ENCODE results near the gene PANK4.

Gene PANK4

DNA sequence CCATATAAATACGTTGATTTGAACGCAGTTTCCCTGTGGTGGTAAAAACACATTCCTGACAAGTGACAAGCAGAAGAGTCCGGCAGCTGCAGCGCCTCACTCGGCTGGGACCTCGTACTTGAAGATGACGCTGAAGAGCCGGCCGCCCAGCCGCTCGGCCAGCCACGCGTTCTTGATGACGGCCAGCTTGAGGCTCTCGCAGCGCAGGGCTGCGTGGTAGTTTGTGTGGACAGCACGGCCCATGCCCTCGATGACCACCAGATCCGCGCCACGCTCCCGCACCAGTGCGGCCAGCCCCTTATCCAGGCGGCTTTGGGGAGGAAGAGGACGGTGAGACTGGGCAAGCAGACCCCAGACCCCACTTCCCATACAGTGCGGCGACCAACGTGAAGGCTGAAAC is 17.6 kb downstream of the PANK4 start:
- H3K36me3 ChIP-seq (replicated peaks) = peaks cover 63% of the 10 kb centered on the region
- H3K27me3 ChIP-seq (replicated peaks) = no peaks in the 10 kb centered on the region
- DNase-seq = no peak
- in situ Hi-C loops (cut with HindIII; ENCODE audit: low pct_ligation_motif_present, low sequenced_read_pairs) = loop anchor here (25.0 kb wide), 1 partner anchor 96 kb away; the partner anchor contains the start of gene PEX10
- TF ChIP-seq, protein P1, sequence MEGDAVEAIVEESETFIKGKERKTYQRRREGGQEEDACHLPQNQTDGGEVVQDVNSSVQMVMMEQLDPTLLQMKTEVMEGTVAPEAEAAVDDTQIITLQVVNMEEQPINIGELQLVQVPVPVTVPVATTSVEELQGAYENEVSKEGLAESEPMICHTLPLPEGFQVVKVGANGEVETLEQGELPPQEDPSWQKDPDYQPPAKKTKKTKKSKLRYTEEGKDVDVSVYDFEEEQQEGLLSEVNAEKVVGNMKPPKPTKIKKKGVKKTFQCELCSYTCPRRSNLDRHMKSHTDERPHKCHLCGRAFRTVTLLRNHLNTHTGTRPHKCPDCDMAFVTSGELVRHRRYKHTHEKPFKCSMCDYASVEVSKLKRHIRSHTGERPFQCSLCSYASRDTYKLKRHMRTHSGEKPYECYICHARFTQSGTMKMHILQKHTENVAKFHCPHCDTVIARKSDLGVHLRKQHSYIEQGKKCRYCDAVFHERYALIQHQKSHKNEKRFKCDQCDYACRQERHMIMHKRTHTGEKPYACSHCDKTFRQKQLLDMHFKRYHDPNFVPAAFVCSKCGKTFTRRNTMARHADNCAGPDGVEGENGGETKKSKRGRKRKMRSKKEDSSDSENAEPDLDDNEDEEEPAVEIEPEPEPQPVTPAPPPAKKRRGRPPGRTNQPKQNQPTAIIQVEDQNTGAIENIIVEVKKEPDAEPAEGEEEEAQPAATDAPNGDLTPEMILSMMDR (IDR thresholded peaks at IDR 0.05; ENCODE audit: low read depth, low read length, missing control alignments) = no peak
- no peak overlapping the region for H3K4me3 ChIP-seq (ENCODE audit: low read depth, low read length)
- no peak overlapping the region for H3K27ac ChIP-seq

DNA sequence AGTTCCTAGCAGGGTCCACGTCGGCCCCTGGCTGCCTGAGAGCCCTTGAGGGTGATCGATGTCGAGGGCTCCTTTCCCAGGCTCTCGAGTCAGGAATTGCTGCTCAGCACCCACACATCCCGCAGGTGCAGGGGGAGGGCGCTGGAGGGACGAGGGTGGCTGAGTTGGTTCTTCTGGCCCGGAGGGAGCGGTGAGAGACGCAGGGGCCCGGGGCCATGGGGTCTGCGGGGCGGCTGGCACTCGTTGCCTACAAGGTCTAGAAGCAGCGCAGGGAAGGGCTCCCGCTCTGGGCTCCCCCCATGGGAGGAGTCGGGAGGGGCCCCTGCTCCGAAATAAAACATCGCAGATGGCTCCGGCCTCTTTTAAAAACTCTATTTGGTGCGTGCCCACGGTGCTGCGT is 18.2 kb downstream of the PANK4 start:
- in situ Hi-C loops (cut with HindIII; ENCODE audit: low pct_ligation_motif_present, low sequenced_read_pairs) = loop anchor here (25.0 kb wide), 1 partner anchor 96 kb away; the partner anchor contains the start of gene PEX10
- Histone ChIP-seq H3K27me3 (replicated peaks) (no peaks in the 10 kb centered on the region), H3K36me3 (replicated peaks) (peaks cover 57% of the 10 kb centered on the region), H3K4me3 (ENCODE audit: low read depth, low read length) (no peak overlapping the region), H3K27ac (no peak overlapping the region)
- TF ChIP-seq, protein P1 (IDR thresholded peaks at IDR 0.05; ENCODE audit: low read depth, low read length, missing control alignments) = no peak
- no peak for DNase-seq

DNA sequence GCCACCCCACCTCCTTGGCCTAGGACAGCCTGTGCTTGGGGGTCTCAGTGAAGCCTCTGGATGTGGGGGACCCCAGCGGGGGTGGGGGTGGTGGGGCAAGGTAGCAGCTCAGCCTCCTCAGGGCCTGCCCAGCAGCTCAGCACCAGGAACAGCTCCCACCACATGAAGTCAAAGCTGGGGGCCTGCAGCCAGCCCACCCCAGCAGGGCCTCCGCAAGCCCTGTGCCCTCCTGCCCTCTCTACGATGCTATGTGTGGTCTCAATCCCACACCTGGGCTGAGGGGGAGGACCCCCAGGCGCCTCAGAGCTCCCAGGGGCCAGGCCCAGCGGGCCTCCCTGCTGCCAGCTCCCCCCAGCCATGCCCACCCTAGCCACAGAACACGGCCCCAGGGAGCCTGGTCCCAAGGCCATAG is 18.6 kb downstream of the PANK4 start:
- no peak for DNase-seq
- Histone ChIP-seq H3K36me3 (replicated peaks) (peaks cover 53% of the 10 kb centered on the region), H3K4me3 (ENCODE audit: low read depth, low read length) (no peak overlapping the region), H3K27me3 (replicated peaks) (no peaks in the 10 kb centered on the region), H3K27ac (no peak overlapping the region)
- in situ Hi-C loops (cut with HindIII; ENCODE audit: low pct_ligation_motif_present, low sequenced_read_pairs) = loop anchor here (25.0 kb wide), 1 partner anchor 95 kb away; the partner anchor contains the start of gene PEX10
- TF ChIP-seq, protein P1 (IDR thresholded peaks at IDR 0.05; ENCODE audit: low read depth, low read length, missing control alignments) = no peak

DNA sequence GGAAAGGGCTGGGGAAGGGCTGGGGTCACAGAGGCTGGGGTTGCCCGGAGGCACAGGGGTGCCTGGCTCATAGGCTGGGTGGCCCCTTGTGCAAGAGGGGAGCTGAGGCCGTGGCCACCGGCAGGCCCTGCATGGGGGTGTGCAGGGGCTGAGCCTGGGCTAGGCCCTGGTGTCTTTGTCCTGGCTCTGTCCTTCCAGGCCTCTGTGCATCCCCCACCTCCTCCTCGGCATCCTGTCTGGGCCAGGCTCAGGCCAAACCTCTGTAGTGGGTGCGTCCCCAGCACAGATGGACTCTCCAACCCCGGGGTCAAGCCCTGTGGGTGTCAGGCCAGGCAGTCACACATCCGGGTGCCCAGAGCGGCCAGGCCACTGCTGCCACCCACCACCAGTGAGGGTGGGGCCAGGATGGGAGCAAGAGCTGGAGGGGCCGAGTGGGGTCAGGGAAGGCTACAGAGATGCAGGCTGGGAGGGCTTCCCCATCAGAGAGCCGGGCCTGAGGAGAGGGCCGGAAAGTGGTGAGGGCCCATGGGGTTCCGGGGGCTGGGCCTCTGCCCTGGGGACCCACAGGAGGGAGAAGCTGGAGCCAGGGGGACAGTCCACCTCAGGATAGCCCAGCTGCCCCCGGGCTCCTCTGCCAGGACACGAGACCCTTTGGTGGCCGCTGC is 19.4 kb downstream of the PANK4 start:
- DNase-seq = no peak
- H3K27me3 ChIP-seq (replicated peaks) = no peaks in the 10 kb centered on the region
- H3K4me3 ChIP-seq (ENCODE audit: low read depth, low read length) = no peak overlapping the region
- peaks cover 47% of the 10 kb centered on the region for H3K36me3 ChIP-seq (replicated peaks)
- in situ Hi-C loops (cut with HindIII; ENCODE audit: low pct_ligation_motif_present, low sequenced_read_pairs) = loop anchor here (25.0 kb wide), 1 partner anchor 95 kb away; the partner anchor contains the start of gene PEX10
- H3K27ac ChIP-seq = no peak overlapping the region
- TF ChIP-seq, protein P1 (IDR thresholded peaks at IDR 0.05; ENCODE audit: low read depth, low read length, missing control alignments) = no peak

DNA sequence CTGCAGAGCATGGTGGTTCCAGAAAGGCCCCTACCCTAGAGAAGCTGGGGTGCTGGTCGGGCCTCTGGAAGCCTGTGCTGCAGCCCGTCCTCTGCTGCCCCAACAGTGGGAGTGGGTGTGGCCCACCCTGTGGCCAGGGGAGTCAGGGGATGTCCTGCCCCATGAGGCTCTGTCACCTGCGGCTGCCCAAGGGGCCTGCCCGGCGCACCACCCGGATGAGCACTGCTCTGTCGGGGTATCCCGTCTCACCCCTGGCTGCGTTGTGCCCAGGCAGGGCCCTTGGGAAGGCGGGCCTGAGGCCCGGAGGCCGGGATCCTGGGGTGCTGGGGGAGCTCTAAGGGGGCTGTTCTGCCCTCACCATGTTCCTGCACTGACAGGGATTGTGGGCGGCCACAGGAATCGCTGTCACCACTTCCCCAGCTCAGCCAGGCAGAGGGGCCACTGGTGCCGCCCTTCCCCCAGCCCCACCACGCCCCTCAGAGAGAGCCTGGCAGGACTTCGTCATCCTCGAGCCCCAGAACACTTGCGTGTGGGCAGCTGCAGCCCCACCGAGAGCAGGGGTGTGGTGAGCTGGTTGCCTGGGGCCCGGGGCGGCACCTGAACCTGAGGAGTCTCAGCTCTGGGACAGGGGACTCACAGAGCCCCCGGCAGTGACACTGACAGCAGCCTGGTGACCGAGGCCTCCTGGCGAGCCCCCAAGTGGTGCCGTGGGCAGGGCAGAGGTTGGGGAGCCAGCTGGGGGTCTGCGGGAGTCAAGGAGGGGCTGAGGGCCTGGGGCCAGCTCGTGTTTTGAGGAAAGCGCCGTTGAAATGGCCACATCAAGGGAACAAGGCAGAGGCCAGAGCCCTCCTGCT is 20.2 kb downstream of the PANK4 start:
- TF ChIP-seq, protein P1 (IDR thresholded peaks at IDR 0.05; ENCODE audit: low read depth, low read length, missing control alignments) = no peak

More for the DNA sequence above, 20.2 kb downstream of the PANK4 start:
- Histone ChIP-seq H3K36me3 (replicated peaks) (peaks cover 39% of the 10 kb centered on the region), H3K27ac (no peak overlapping the region), H3K4me3 (ENCODE audit: low read depth, low read length) (no peak overlapping the region), H3K27me3 (replicated peaks) (no peaks in the 10 kb centered on the region)
- DNase-seq = no peak
- in situ Hi-C loops (cut with HindIII; ENCODE audit: low pct_ligation_motif_present, low sequenced_read_pairs) = loop anchor here (25.0 kb wide), 1 partner anchor 94 kb away; the partner anchor contains the start of gene PEX10
